ENCODE data around the gene SLC19A1.

The SLC19A1 gene

DNA sequence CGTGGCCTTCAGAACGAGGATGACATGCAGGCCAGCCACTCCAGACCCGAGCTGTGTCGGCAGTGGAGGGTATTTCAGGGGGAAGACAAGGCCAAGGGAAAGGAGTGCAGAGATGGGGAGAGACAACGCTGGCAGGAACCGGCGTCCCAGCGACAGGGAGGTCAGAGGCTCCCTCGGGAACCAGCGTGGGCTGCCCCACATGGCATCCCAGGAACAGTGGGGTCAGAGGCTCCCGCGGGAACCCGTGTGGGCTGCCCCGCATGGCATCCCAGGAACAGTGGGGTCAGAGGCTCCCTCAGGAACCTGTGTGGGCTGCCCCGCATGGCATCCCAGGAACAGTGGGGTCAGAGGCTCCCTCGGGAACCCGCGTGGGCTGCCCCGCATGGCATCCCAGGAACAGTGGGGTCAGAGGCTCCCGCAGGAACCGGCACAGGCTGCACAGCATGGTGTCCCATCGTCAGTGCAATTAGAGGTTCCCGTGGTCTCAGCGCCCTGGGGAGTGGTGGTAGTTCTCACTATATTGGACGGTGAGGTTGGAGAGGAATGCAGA is 43.0 kb downstream of the SLC19A1 start:
- no peak for DNase-seq
- no peaks in the 10 kb centered on the region for H3K79me2 ChIP-seq (ENCODE audit: low read length)
- no peak overlapping the region for H2AFZ ChIP-seq (ENCODE audit: low read length)
- no peaks in the 10 kb centered on the region for H3K36me3 ChIP-seq (replicated peaks; ENCODE audit: insufficient read depth, low read length)
- no peak overlapping the region for H3K9ac ChIP-seq (ENCODE audit: low read length)
- H3F3A ChIP-seq (ENCODE audit: insufficient read depth, low read length) = no peaks in the 10 kb centered on the region
- H3K4me3 ChIP-seq (ENCODE audit: low read length) = no peak overlapping the region
- H4K20me1 ChIP-seq (ENCODE audit: insufficient read depth, low read length) = no peaks in the 10 kb centered on the region
- TF ChIP-seq EZH2phosphoT487 (IDR thresholded peaks at IDR 0.05; ENCODE audit: low read length) = no peak
- TF ChIP-seq, protein P1, sequence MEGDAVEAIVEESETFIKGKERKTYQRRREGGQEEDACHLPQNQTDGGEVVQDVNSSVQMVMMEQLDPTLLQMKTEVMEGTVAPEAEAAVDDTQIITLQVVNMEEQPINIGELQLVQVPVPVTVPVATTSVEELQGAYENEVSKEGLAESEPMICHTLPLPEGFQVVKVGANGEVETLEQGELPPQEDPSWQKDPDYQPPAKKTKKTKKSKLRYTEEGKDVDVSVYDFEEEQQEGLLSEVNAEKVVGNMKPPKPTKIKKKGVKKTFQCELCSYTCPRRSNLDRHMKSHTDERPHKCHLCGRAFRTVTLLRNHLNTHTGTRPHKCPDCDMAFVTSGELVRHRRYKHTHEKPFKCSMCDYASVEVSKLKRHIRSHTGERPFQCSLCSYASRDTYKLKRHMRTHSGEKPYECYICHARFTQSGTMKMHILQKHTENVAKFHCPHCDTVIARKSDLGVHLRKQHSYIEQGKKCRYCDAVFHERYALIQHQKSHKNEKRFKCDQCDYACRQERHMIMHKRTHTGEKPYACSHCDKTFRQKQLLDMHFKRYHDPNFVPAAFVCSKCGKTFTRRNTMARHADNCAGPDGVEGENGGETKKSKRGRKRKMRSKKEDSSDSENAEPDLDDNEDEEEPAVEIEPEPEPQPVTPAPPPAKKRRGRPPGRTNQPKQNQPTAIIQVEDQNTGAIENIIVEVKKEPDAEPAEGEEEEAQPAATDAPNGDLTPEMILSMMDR (IDR thresholded peaks at IDR 0.05; ENCODE audit: low read length) = no peak
- no peak for TF ChIP-seq EZH2 (optimal IDR thresholded peaks at IDR 0.05; ENCODE audit: low read depth, low read length)
- peaks cover 76% of the 10 kb centered on the region for H3K27me3 ChIP-seq (replicated peaks; ENCODE audit: insufficient read depth, low read length)
- no peaks in the 10 kb centered on the region for H3K4me1 ChIP-seq (ENCODE audit: low read length)
- H3K9me3 ChIP-seq (replicated peaks; ENCODE audit: insufficient read depth, low read length) = no peaks in the 10 kb centered on the region
- H3K27ac ChIP-seq (ENCODE audit: low read length) = no peak overlapping the region
- no peaks in the 10 kb centered on the region for H3K9me2 ChIP-seq (replicated peaks; ENCODE audit: insufficient read depth, low read length)
- H3K4me2 ChIP-seq (ENCODE audit: low read depth, low read length) = no peak overlapping the region

DNA sequence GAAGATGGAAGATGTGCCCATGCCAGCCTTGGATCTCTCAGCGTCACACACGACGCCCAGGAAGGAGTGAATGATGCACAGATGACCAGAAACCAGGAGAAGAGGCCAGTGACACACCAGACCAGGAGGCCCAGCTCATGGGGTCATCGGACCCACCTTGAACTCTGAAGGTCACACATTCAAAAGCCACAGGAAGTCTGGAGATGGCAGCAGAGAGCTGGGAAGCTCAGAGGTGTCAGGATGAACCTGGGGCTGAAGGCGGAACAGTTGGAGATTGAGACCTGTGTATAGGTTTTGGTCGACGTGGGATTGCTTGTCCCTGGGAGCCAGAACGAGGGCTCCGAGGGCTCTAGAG is 43.6 kb downstream of the SLC19A1 start:
- Histone ChIP-seq H3K79me2 (ENCODE audit: low read length) (no peaks in the 10 kb centered on the region), H3K4me1 (ENCODE audit: low read length) (no peaks in the 10 kb centered on the region), H3K36me3 (replicated peaks; ENCODE audit: insufficient read depth, low read length) (no peaks in the 10 kb centered on the region), H3K4me2 (ENCODE audit: low read depth, low read length) (no peak overlapping the region), H3K9ac (ENCODE audit: low read length) (no peak overlapping the region), H2AFZ (ENCODE audit: low read length) (no peak overlapping the region), H3K27me3 (replicated peaks; ENCODE audit: insufficient read depth, low read length) (peaks cover 77% of the 10 kb centered on the region), H4K20me1 (ENCODE audit: insufficient read depth, low read length) (no peaks in the 10 kb centered on the region), H3K27ac (ENCODE audit: low read length) (no peak overlapping the region), H3K9me2 (replicated peaks; ENCODE audit: insufficient read depth, low read length) (no peaks in the 10 kb centered on the region), H3F3A (ENCODE audit: insufficient read depth, low read length) (no peaks in the 10 kb centered on the region), H3K9me3 (replicated peaks; ENCODE audit: insufficient read depth, low read length) (no peaks in the 10 kb centered on the region), H3K4me3 (ENCODE audit: low read length) (no peak overlapping the region)
- no peak for DNase-seq
- TF ChIP-seq EZH2phosphoT487 (IDR thresholded peaks at IDR 0.05; ENCODE audit: low read length) (no peak), EZH2 (optimal IDR thresholded peaks at IDR 0.05; ENCODE audit: low read depth, low read length) (no peak)
- TF ChIP-seq, protein P1 (IDR thresholded peaks at IDR 0.05; ENCODE audit: low read length) = no peak

DNA sequence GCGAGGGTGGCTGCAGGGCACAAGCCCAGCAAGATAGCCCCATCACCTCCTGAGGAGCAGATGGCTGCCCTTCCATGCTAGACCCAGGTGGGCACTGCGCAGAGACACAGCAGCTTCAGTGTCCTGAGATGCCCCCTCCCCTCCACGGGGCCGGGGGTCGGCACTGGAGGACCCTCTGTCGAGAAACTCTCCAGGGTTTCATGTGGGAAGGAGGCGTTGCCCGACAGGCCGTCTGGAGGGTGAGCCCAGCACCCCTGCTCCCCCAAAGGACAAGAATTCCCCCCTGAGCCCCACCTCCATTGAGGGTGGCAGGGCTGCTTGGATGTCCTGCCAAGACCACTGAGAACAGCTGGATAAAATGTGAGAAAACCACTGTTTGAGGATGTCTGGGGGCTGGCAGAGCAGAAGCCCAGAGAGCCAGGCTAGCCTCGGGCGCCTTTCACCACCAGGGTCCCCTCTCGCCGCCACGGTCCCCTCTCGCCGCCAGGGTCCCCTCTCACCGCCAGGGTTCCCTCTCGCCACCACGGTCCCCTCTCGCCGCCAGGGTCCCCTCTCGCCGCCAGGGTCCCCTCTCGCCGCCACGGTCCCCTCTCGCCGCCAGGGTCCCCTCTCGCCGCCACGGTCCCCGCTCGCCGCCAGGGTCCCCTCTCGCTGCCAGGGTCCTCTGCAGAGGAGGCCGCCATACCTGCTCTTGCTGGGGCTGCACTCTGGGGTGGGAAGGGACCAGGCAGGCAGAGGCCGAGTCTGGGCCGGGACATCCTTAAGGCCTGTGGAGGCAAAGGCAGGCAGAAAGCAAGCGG is 44.2 kb downstream of the SLC19A1 start:
- Histone ChIP-seq H3K27me3 (replicated peaks; ENCODE audit: insufficient read depth, low read length) (peaks cover 83% of the 10 kb centered on the region), H3K4me3 (ENCODE audit: low read length) (no peak overlapping the region), H3K9me2 (replicated peaks; ENCODE audit: insufficient read depth, low read length) (no peaks in the 10 kb centered on the region), H2AFZ (ENCODE audit: low read length) (no peak overlapping the region), H3F3A (ENCODE audit: insufficient read depth, low read length) (no peaks in the 10 kb centered on the region), H3K27ac (ENCODE audit: low read length) (no peak overlapping the region), H3K4me1 (ENCODE audit: low read length) (no peaks in the 10 kb centered on the region), H3K9me3 (replicated peaks; ENCODE audit: insufficient read depth, low read length) (no peaks in the 10 kb centered on the region), H4K20me1 (ENCODE audit: insufficient read depth, low read length) (no peaks in the 10 kb centered on the region), H3K79me2 (ENCODE audit: low read length) (no peaks in the 10 kb centered on the region), H3K9ac (ENCODE audit: low read length) (no peak overlapping the region), H3K4me2 (ENCODE audit: low read depth, low read length) (no peak overlapping the region), H3K36me3 (replicated peaks; ENCODE audit: insufficient read depth, low read length) (no peaks in the 10 kb centered on the region)
- TF ChIP-seq EZH2phosphoT487 (IDR thresholded peaks at IDR 0.05; ENCODE audit: low read length) (no peak), EZH2 (optimal IDR thresholded peaks at IDR 0.05; ENCODE audit: low read depth, low read length) (no peak)
- TF ChIP-seq, protein P1 (IDR thresholded peaks at IDR 0.05; ENCODE audit: low read length) = no peak
- DNase-seq = no peak

Data from MM.1S (cell line).